HepG2 (cell line): Measurements from ENCODE around the gene ACVR2A. TPM values are rescaled to one million over a fixed set of nuclear protein-coding genes. Genes with fewer than 3 reads are reported as not detected.
A peak's percentile ranks its signal among the peaks of the same experiment; 100 is the strongest.

Experiments used
- ARID4A ChIP-seq: sonication (generic); formaldehyde crosslinking; IDR thresholded peaks from 2 replicates; pipeline ENCODE4 v1.5.0; 2020; ENCODE audit warnings: mild to moderate bottlenecking, missing genetic modification reagents, borderline replicate concordance
- IRF9 ChIP-seq: sonication (generic); formaldehyde crosslinking; IDR thresholded peaks from 2 replicates; pipeline ENCODE4 v1.8.0; 2022; ENCODE audit warnings: missing genetic modification reagents, mild to moderate bottlenecking, borderline replicate concordance
- MLX ChIP-seq: IDR thresholded peaks from 2 replicates; pipeline ENCODE4 v1.6.1; 2016
- MTF2 ChIP-seq: sonication (generic); formaldehyde crosslinking; IDR thresholded peaks from 2 replicates; pipeline ENCODE4 v1.5.0; 2020; ENCODE audit warnings: missing genetic modification reagents, borderline replicate concordance
- NFE2L2 ChIP-seq: fragments of 150-350 bp; IDR thresholded peaks from 2 replicates; pipeline ENCODE4 v1.6.1; 2014; ENCODE audit warnings: low read length
- RBFOX2 ChIP-seq: fragments of 200-400 bp; formaldehyde crosslinking; IDR thresholded peaks from 2 replicates; pipeline ENCODE4 v1.6.1; 2017; ENCODE audit warnings: low read depth, mild to moderate bottlenecking, low read length
- RFXANK ChIP-seq: IDR thresholded peaks from 2 replicates; pipeline ENCODE4 v1.6.1; 2016
- RFXAP ChIP-seq: sonication (generic); formaldehyde crosslinking; IDR thresholded peaks from 2 replicates; pipeline ENCODE4 v1.4.0; 2020; ENCODE audit warnings: missing genetic modification reagents, borderline replicate concordance
- SALL1 ChIP-seq: sonication (generic); formaldehyde crosslinking; IDR thresholded peaks from 2 replicates; pipeline ENCODE4 v1.8.0; 2022; ENCODE audit warnings: mild to moderate bottlenecking, missing genetic modification reagents
- STAG1 ChIP-seq: sonication (generic); formaldehyde crosslinking; IDR thresholded peaks from 2 replicates; pipeline ENCODE4 v1.4.0; 2020; ENCODE audit warnings: missing genetic modification reagents
- ZBTB37 ChIP-seq: sonication (generic); formaldehyde crosslinking; IDR thresholded peaks from 2 replicates; pipeline ENCODE4 v1.4.0; 2020; ENCODE audit warnings: mild to moderate bottlenecking, missing genetic modification reagents
- ZMYM3 ChIP-seq: sonication (generic); formaldehyde crosslinking; IDR thresholded peaks from 2 replicates; pipeline ENCODE4 v1.5.1; 2020; ENCODE audit warnings: mild to moderate bottlenecking, missing genetic modification reagents
- ZNF556 ChIP-seq: sonication (generic); formaldehyde crosslinking; IDR thresholded peaks from 2 replicates; pipeline ENCODE4 v1.4.0; 2020; ENCODE audit warnings: mild to moderate bottlenecking, missing genetic modification reagents, borderline replicate concordance
- ZNF740 ChIP-seq: sonication (generic); formaldehyde crosslinking; IDR thresholded peaks from 2 replicates; pipeline ENCODE4 v1.4.0; 2020; ENCODE audit warnings: missing genetic modification reagents
- ZSCAN22 ChIP-seq: sonication (generic); formaldehyde crosslinking; IDR thresholded peaks from 2 replicates; pipeline ENCODE4 v1.4.0; 2020; ENCODE audit warnings: mild to moderate bottlenecking, missing genetic modification reagents
- polyA plus RNA-seq, 8 experiments: library from polyadenylated mRNA; depleted of rRNA in 3 of 8; stranded (reverse) in 7 of 8; unstranded in 1 of 8; fragments of >200 nt; fragmentation: Illumina TruSeq in 4 of 8; extraction: Trizol in 4 of 8; gene quantifications; 2 replicates each; pipeline versions ENCODE4 v1.2.1 to v1.2.3, GENCODE V29; 2011 to 2016; ENCODE audit warnings: low read depth in 4 of 8, missing spikeins in 1 of 8, mixed read lengths in 1 of 8; ENCODE audit not compliant: insufficient read depth in 1 of 8
- total RNA-seq, 5 experiments: library from RNA; depleted of rRNA; stranded (reverse); fragments of >200 nt; fragmentation: Illumina TruSeq; extraction: Trizol; gene quantifications; 2 replicates each; pipeline ENCODE4 v1.2.3, GENCODE V29; 2016; ENCODE audit warnings: low read depth in 1 of 5
- TF ChIP-seq, protein P1 (sequence below): IDR thresholded peaks from 2 replicates; pipeline ENCODE4 v1.6.1; 2016

The ACVR2A gene
- total and polyA plus RNA-seq, 2 of the 13 experiments (the other 11 are each of a cell fraction or from before 2014, with no cell fraction given): 8.3 to 18.0 TPM

DNA sequence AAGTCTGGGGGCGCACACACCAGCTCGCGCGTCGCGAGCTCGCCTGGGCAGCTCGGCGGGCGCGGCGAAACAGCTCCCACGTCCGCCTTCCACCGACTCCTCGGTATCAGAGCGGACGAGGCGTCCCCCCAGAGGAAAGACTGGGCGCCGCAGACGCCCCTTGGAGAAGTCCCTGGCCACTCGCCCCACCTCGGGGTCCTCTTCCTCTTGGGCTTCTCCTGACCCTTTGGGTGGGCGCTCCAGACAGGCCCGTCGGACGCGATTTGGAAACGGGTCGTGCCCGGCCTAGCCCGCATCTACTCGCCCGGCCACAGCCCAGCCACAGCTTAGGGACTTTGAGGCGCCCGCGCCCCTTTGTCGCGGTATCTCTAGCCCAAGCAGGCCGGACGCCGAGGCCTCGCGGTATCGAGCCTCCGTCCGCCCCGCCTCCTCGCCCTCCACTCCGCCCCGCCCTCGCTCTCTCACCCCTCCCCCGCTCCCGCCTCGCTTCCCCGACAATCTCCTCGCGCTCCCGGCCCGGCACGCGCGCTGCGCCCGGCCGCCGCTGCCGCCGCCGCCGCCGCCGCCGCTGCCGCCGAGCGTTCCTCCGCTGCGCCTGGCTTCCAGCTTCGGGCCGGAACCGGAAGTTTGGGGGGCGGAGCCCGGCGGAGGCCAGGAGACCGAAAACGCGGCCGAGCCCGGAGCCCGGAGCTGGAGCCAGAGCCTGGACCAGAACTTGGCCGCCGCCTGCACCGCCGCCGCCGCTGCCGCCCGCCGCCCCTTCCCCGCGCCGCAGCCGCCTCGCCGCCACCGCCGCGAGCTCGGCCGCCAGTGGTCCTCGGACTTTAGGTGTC is 749 bp upstream of the ACVR2A start (continued):
- TF ChIP-seq, protein P1, sequence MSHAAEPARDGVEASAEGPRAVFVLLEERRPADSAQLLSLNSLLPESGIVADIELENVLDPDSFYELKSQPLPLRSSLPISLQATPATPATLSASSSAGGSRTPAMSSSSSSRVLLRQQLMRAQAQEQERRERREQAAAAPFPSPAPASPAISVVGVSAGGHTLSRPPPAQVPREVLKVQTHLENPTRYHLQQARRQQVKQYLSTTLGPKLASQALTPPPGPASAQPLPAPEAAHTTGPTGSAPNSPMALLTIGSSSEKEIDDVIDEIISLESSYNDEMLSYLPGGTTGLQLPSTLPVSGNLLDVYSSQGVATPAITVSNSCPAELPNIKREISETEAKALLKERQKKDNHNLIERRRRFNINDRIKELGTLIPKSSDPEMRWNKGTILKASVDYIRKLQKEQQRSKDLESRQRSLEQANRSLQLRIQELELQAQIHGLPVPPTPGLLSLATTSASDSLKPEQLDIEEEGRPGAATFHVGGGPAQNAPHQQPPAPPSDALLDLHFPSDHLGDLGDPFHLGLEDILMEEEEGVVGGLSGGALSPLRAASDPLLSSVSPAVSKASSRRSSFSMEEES (CRISPR knock-in tag): peak; percentile 16; the same call in 1 of the 2 replicates
- TF ChIP-seq NFE2L2 (no peak), ZBTB37 (CRISPR knock-in tag) (no peak), ZMYM3 (no peak), RBFOX2 (peak; percentile 91), ZNF740 (peak; percentile 56; the same call in 1 of the 2 replicates), MLX (CRISPR knock-in tag) (no peak), IRF9 (CRISPR knock-in tag) (peak; percentile 72), ARID4A (CRISPR knock-in tag) (peak; percentile 59; the same call in 1 of the 2 replicates), MTF2 (CRISPR knock-in tag) (no peak; the same call in 1 of the 2 replicates), RFXANK (CRISPR knock-in tag) (no peak), ZSCAN22 (CRISPR knock-in tag) (no peak), ZNF556 (CRISPR knock-in tag) (no peak), RFXAP (0 out of 2 replicates have a peak, but pooled peaks have one; percentile 73), SALL1 (CRISPR knock-in tag) (peak; percentile 69), STAG1 (CRISPR knock-in tag) (0 out of 2 replicates have a peak, but pooled peaks have one; percentile 7)
